A673 (cell line): Measurements from ENCODE around the gene SF3B3. TPM values are rescaled to one million over a fixed set of nuclear protein-coding genes. Genes with fewer than 3 reads are reported as not detected.

Experiments
- Bru-seq: library from RNA; stranded (reverse); fragments of 400-500 nt; gene quantifications from one replicate; lab custom pipeline; 2021; lab: Mats Ljungman, UMichigan
- BruChase-seq, 2 experiments: library from RNA; stranded (reverse); fragments of 400-500 nt; gene quantifications; one replicate each; lab custom pipeline; 2021; lab: Mats Ljungman, UMichigan
- BruUV-seq: library from RNA; stranded (reverse); fragments of 400-500 nt; replicated peaks from 2 replicates; lab custom pipeline; 2021; lab: Mats Ljungman, UMichigan
- CTCF ChIA-PET: fragments of 300-600 bp; sonication (Branson Sonifier 250); formaldehyde crosslinking; loops from one replicate; lab custom pipeline; 2022; ENCODE audit warnings: antibody characterized with exemption; lab: Charles Lee
- POLR2A ChIA-PET: fragments of 300-600 bp; sonication (Branson Sonifier 250); formaldehyde crosslinking; loops from one replicate; lab custom pipeline; 2022; ENCODE audit warnings: antibody characterized with exemption; ENCODE audit not compliant: low non-redundant PET; lab: Charles Lee
- DNase-seq: peaks from one replicate; pipeline ENCODE4 v3.0.0-alpha.2; 2015; ENCODE audit warnings: low spot score
- H3K27ac ChIP-seq: fragments of 200-600 bp; sonication (generic); 2 replicates; pipeline ENCODE4 v1.5.1; 2016; ENCODE audit warnings: mixed run types, low read depth, mild to moderate bottlenecking, mixed read lengths, antibody characterized with exemption, low read length; ENCODE audit not compliant: poor library complexity, severe bottlenecking
- H3K27me3 ChIP-seq: fragments of 200-600 bp; sonication (generic); replicated peaks from 2 replicates; pipeline ENCODE4 v1.6.1; 2017; ENCODE audit warnings: mixed run types, low read depth, mild to moderate bottlenecking, mixed read lengths, antibody characterized with exemption, low read length; ENCODE audit not compliant: insufficient read depth, poor library complexity
- H3K36me3 ChIP-seq: fragments of 200-600 bp; sonication (generic); 2 replicates; pipeline ENCODE4 v1.6.1; 2016; ENCODE audit warnings: mixed run types, mild to moderate bottlenecking, mixed read lengths, antibody characterized with exemption, low read length; ENCODE audit not compliant: insufficient read depth, poor library complexity, severe bottlenecking
- H3K4me1 ChIP-seq: fragments of 200-600 bp; sonication (generic); 2 replicates; pipeline ENCODE4 v1.6.1; 2017; ENCODE audit warnings: mixed run types, mild to moderate bottlenecking, mixed read lengths, antibody characterized with exemption, low read length; ENCODE audit not compliant: insufficient read depth, poor library complexity, severe bottlenecking
- H3K4me3 ChIP-seq: fragments of 200-600 bp; sonication (generic); 2 replicates; pipeline ENCODE4 v1.5.1; 2016; ENCODE audit warnings: low read depth, mixed run types, mild to moderate bottlenecking, mixed read lengths, low read length; ENCODE audit not compliant: poor library complexity, severe bottlenecking
- H3K9me3 ChIP-seq: fragments of 200-600 bp; sonication (generic); 2 replicates; pipeline ENCODE4 v1.6.1; 2016; ENCODE audit warnings: mixed run types, low read depth, mild to moderate bottlenecking, mixed read lengths, antibody characterized with exemption, low read length; ENCODE audit not compliant: poor library complexity, severe bottlenecking
- EZH2 ChIP-seq: fragments of 200-600 bp; sonication (generic); IDR thresholded peaks from 2 replicates; pipeline ENCODE4 v1.6.1; 2017; ENCODE audit warnings: borderline replicate concordance, low read depth, mild to moderate bottlenecking, mixed read lengths, antibody characterized with exemption, low read length; ENCODE audit not compliant: poor library complexity, severe bottlenecking
- intact Hi-C: fragments of 100-400 bp; cut with micrococcal nuclease; formaldehyde crosslinking; loops from one replicate; pipeline ENCODE4 v1.10.0; 2022; ENCODE audit not compliant: unreplicated experiment
- long read RNA-seq: library from polyadenylated mRNA; stranded (forward); transcript quantifications from one replicate; pipeline ENCODE4 v2.0.0, GENCODE V29; 2022
- total RNA-seq: library from RNA; stranded (reverse); gene quantifications from 2 replicates; pipeline ENCODE4 v1.2.3, GENCODE V29; 2021
- TF ChIP-seq, protein P1 (sequence below): fragments of 300-800, 200-600 bp; sonication (generic); conservative IDR thresholded peaks from 2 replicates; pipeline ENCODE4 v1.5.1; 2017; ENCODE audit warnings: low read depth, mild to moderate bottlenecking, antibody characterized with exemption, low read length, moderate library complexity, mixed read lengths

SF3B3 gene
- 518 and 571 TPM in 2 replicates for total RNA-seq
- Bru-seq, nascent RNA: percentile 96 among the genes with signal in this experiment
- BruChase-seq, experiment 1, labeled RNA remaining after a 2-hour chase: percentile 95 among the genes with signal in this experiment
- BruChase-seq, experiment 2, labeled RNA remaining after a 6-hour chase: percentile 97 among the genes with signal in this experiment
- long read RNA-seq, full-length matches to known transcripts: 229 of 320 reads
- long read RNA-seq, partial matches to known transcripts: 50 of 320 reads
- long read RNA-seq, other reads (novel, unspliced or antisense): 41 of 320 reads

DNA sequence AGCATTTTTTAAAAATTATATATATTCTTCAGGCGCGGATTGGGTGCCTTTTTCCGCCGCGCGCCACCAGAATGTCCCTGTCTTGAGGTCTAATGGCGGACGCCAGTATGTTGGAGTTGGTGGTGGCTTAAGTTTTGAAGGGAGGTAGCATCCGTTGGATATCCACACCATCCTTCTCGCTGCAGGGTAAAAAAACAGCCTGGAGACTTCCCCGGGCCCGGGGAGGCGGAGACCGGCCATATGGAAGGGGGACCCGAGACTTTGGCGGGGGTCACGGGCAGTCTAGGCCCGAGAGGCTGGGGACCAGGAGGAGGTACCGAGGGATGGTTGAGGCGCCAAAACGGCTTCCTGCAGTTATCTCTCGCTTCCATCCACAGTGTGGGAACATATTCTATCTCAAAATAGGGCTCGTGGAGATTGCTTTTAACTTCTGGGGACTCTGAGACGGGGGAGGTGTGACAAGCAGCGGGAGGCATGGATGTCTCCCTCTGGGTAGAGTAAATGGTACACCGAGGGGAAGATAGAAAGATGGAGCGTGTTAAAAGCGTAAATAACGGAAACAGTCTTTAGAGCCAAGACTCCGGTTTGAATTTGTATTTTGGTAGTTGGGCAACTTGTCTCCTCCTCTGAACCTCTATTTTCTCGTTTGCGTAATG is at the start of gene SF3B3:
SF3B3 (plus strand) TSS at position 74 of the 656 bp plus-strand sequence. CDS start 2,841 bp downstream, outside the sequence.
- no TSS peak for BruUV-seq

DNA sequence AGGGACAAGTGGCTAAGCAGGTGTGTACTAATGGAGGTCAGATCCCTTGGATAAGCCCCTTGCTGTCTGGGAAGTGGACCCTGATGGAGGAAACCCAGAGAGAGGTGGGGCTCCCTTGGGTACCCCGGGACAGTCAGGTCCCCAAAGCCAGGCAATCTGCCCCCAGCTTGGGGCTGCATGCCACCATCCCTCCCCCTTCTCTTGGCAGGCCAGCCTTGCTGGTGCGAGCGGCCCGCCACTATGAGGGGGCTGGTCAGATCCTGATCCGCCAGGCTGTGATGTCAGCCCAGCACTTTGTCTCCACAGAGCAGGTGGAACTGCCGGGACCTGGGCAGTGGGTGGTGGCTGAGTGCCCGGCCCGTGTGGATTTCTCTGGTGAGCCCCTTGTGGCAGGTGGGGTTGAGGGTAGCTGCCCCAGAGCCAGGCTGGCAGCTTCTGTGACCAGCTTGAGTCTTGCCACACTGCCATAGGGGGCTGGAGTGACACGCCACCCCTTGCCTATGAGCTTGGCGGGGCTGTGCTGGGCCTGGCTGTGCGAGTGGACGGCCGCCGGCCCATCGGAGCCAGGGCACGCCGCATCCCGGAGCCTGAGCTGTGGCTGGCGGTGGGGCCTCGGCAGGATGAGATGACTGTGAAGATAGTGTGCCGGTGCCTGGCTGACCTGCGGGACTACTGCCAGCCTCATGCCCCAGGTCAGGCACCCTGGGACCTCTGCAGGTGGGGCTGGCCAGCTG is 49.1 kb upstream of the SF3B3 start:
- DNase-seq: no peak
- H3K27me3 ChIP-seq: no peaks in the 10 kb centered on the region
- no TSS peak for BruUV-seq
- intact Hi-C loops: no loop called here
- ChIA-PET POLR2A (no interaction called here), CTCF (no interaction called here)
- no peak for TF ChIP-seq EZH2
- TF ChIP-seq, protein P1, sequence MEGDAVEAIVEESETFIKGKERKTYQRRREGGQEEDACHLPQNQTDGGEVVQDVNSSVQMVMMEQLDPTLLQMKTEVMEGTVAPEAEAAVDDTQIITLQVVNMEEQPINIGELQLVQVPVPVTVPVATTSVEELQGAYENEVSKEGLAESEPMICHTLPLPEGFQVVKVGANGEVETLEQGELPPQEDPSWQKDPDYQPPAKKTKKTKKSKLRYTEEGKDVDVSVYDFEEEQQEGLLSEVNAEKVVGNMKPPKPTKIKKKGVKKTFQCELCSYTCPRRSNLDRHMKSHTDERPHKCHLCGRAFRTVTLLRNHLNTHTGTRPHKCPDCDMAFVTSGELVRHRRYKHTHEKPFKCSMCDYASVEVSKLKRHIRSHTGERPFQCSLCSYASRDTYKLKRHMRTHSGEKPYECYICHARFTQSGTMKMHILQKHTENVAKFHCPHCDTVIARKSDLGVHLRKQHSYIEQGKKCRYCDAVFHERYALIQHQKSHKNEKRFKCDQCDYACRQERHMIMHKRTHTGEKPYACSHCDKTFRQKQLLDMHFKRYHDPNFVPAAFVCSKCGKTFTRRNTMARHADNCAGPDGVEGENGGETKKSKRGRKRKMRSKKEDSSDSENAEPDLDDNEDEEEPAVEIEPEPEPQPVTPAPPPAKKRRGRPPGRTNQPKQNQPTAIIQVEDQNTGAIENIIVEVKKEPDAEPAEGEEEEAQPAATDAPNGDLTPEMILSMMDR: no peak
- no peak overlapping the region for H3K4me3 ChIP-seq
- no peaks in the 10 kb centered on the region for H3K4me1 ChIP-seq
- no peak overlapping the region for H3K27ac ChIP-seq
- no peaks in the 10 kb centered on the region for H3K9me3 ChIP-seq
- H3K36me3 ChIP-seq: peaks cover 4% of the 10 kb centered on the region

More for the DNA sequence above, at the start of gene SF3B3:
- intact Hi-C loops: loop anchor here (2.0 to 10.0 kb wide), 3 partner anchors 131 to 237 kb away; partner anchors contain the start of gene AARS1
- Histone ChIP-seq H3K27me3 (no peaks in the 10 kb centered on the region), H3K4me3 (peak within 1 kb of the TSS; percentile 67), H3K9me3 (no peaks in the 10 kb centered on the region), H3K27ac (peak within 1 kb of the TSS; percentile 93), H3K36me3 (peaks cover 34% of the 10 kb centered on the region), H3K4me1 (peaks cover 33% of the 10 kb centered on the region)
- CTCF ChIA-PET: interaction anchor here (0.6 kb wide), 1 partner anchor 192 kb away, joined by 3 read pairs; no protein-coding TSS in a partner anchor
- peak; percentile 83 for DNase-seq
- POLR2A ChIA-PET: interaction anchor here (0.7 kb wide), 1 partner anchor 89 kb away, joined by 3 read pairs; no protein-coding TSS in a partner anchor
- TF ChIP-seq, protein P1: no peak
- no peak for TF ChIP-seq EZH2

DNA sequence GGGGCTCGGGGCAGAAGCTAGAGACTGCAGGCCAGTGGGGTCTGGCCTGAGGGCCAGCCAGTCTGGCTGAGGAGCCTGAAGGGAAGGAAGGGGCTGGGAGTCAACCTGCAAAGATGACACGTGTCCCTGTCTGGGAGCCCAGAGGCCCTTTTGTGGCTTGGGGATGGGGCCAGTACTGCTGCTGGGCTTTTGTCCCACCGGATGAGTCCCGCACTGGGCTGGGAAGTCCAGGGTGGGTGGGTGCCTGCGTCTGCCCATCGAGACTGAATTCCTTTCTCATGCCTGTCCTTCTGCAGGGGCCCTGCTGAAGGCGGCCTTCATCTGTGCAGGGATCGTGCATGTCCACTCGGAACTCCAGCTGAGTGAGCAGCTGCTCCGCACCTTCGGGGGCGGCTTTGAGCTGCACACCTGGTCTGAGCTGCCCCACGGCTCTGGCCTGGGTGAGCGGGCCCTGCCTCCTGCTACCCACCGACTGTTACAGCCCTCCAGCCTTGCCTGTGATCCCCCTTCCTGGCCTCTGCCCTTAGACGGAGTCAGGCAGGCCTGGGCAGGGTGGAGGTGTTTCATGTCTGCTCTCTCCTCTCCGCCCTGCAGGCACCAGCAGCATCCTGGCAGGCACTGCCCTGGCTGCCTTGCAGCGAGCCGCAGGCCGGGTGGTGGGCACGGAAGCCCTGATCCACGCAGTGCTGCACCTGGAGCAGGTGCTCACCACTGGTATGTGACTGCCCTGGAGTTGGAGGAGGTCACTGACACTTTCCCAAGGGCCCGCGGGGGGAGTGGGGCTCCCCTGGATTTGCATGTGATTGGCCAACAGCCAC is 48.4 kb upstream of the SF3B3 start:
- ChIA-PET CTCF (no interaction called here), POLR2A (interaction anchor here (0.7 kb wide), 1 partner anchor 160 kb away, joined by 3 read pairs; no protein-coding TSS in a partner anchor)
- no peak for DNase-seq
- Histone ChIP-seq H3K4me3 (no peak overlapping the region), H3K27ac (no peak overlapping the region), H3K36me3 (peaks cover 4% of the 10 kb centered on the region), H3K27me3 (no peaks in the 10 kb centered on the region), H3K4me1 (no peaks in the 10 kb centered on the region), H3K9me3 (no peaks in the 10 kb centered on the region)
- TF ChIP-seq EZH2: no peak
- TF ChIP-seq, protein P1: no peak
- intact Hi-C loops: no loop called here
- BruUV-seq: no TSS peak
